ENCODE measurements around the gene TTC9B. TPM values are rescaled to one million over a fixed set of nuclear protein-coding genes. Genes with fewer than 3 reads are reported as not detected.
A peak's percentile ranks its signal among the peaks of the same experiment; 100 is the strongest.

TTC9B gene
- total and polyA plus RNA-seq, 2 of the 13 experiments (the other 11 are each of a cell fraction or from before 2014, with no cell fraction given), result not detected

DNA sequence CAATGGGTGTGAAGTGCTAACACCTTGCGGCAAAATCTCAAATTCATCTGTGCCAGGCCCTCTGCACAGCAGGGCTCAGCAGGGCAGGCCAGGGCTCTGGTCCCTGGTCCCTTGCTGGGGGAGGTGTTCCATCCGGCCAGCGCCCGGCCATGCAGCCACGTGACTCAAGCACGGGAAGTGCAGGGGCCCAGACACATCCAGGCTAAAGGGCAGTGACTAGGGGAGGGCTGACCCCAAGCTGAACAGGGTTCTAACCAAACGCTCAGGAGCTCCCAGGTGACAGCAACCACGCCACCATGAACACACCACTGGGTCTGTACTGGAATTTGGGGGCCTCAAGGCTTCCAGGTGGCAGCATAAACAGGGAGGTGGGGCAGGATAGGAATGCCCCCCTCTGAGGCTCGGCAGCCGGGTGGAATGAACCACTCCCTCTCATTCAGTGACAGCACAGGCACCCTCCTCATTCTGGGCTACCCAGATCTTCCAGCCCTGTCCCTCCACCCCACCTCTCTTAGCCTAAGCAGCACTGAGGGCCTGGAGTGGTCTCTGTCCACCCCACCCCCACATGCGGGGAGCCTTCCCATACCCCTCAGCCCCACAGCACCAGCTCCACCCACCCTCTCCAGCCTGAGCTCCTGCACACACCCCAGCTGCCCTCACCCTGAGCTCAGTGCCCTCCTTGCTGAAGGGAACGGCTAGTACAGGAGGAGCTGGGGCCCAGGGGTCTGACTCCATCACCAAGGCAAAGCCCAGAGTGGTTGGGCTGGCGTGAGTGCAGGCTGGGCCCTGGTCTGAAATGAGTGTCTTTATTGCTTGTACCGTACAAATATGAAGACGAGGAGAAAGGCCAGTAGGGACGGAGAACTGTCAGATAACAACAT is 13.6 kb upstream of the TTC9B start (continued):
- TF ChIP-seq, protein P1, sequence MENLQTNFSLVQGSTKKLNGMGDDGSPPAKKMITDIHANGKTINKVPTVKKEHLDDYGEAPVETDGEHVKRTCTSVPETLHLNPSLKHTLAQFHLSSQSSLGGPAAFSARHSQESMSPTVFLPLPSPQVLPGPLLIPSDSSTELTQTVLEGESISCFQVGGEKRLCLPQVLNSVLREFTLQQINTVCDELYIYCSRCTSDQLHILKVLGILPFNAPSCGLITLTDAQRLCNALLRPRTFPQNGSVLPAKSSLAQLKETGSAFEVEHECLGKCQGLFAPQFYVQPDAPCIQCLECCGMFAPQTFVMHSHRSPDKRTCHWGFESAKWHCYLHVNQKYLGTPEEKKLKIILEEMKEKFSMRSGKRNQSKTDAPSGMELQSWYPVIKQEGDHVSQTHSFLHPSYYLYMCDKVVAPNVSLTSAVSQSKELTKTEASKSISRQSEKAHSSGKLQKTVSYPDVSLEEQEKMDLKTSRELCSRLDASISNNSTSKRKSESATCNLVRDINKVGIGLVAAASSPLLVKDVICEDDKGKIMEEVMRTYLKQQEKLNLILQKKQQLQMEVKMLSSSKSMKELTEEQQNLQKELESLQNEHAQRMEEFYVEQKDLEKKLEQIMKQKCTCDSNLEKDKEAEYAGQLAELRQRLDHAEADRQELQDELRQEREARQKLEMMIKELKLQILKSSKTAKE (CRISPR knock-in tag; IDR thresholded peaks at IDR 0.05; ENCODE audit: borderline replicate concordance), result peak; percentile 68; the same call in 1 of the 2 replicates
- TF ChIP-seq, protein P2, sequence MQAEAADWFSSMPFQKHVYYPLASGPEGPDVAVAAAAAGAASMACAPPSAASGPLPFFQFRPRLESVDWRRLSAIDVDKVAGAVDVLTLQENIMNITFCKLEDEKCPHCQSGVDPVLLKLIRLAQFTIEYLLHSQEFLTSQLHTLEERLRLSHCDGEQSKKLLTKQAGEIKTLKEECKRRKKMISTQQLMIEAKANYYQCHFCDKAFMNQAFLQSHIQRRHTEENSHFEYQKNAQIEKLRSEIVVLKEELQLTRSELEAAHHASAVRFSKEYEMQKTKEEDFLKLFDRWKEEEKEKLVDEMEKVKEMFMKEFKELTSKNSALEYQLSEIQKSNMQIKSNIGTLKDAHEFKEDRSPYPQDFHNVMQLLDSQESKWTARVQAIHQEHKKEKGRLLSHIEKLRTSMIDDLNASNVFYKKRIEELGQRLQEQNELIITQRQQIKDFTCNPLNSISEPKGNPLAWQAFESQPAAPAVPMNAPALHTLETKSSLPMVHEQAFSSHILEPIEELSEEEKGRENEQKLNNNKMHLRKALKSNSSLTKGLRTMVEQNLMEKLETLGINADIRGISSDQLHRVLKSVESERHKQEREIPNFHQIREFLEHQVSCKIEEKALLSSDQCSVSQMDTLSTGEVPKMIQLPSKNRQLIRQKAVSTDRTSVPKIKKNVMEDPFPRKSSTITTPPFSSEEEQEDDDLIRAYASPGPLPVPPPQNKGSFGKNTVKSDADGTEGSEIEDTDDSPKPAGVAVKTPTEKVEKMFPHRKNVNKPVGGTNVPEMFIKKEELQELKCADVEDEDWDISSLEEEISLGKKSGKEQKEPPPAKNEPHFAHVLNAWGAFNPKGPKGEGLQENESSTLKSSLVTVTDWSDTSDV (CRISPR knock-in tag; IDR thresholded peaks at IDR 0.05), result peak; percentile 59
- TF ChIP-seq RELA (CRISPR knock-in tag; IDR thresholded peaks at IDR 0.05), result no peak
- TF ChIP-seq SRSF9 (IDR thresholded peaks at IDR 0.05; ENCODE audit: borderline replicate concordance, insufficient read depth, low read depth, low read length, poor library complexity, severe bottlenecking), result no peak
- peak; percentile 93; the same call in 1 of the 2 replicates for TF ChIP-seq PAX8 (CRISPR knock-in tag; IDR thresholded peaks at IDR 0.05; ENCODE audit: borderline replicate concordance)
- no peak for TF ChIP-seq ZNF563 (CRISPR knock-in tag; IDR thresholded peaks at IDR 0.05)
- peak; percentile 54; the same call in 1 of the 2 replicates for TF ChIP-seq ISL2 (CRISPR knock-in tag; IDR thresholded peaks at IDR 0.05)
- peak; percentile 54 for TF ChIP-seq MIXL1 (CRISPR knock-in tag; IDR thresholded peaks at IDR 0.05)
- TF ChIP-seq HNF4A (CRISPR knock-in tag; IDR thresholded peaks at IDR 0.05), result peak; percentile 88
- TF ChIP-seq, protein P3, sequence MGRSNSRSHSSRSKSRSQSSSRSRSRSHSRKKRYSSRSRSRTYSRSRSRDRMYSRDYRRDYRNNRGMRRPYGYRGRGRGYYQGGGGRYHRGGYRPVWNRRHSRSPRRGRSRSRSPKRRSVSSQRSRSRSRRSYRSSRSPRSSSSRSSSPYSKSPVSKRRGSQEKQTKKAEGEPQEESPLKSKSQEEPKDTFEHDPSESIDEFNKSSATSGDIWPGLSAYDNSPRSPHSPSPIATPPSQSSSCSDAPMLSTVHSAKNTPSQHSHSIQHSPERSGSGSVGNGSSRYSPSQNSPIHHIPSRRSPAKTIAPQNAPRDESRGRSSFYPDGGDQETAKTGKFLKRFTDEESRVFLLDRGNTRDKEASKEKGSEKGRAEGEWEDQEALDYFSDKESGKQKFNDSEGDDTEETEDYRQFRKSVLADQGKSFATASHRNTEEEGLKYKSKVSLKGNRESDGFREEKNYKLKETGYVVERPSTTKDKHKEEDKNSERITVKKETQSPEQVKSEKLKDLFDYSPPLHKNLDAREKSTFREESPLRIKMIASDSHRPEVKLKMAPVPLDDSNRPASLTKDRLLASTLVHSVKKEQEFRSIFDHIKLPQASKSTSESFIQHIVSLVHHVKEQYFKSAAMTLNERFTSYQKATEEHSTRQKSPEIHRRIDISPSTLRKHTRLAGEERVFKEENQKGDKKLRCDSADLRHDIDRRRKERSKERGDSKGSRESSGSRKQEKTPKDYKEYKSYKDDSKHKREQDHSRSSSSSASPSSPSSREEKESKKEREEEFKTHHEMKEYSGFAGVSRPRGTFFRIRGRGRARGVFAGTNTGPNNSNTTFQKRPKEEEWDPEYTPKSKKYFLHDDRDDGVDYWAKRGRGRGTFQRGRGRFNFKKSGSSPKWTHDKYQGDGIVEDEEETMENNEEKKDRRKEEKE (IDR thresholded peaks at IDR 0.05), result no peak
- TF ChIP-seq, protein P4, sequence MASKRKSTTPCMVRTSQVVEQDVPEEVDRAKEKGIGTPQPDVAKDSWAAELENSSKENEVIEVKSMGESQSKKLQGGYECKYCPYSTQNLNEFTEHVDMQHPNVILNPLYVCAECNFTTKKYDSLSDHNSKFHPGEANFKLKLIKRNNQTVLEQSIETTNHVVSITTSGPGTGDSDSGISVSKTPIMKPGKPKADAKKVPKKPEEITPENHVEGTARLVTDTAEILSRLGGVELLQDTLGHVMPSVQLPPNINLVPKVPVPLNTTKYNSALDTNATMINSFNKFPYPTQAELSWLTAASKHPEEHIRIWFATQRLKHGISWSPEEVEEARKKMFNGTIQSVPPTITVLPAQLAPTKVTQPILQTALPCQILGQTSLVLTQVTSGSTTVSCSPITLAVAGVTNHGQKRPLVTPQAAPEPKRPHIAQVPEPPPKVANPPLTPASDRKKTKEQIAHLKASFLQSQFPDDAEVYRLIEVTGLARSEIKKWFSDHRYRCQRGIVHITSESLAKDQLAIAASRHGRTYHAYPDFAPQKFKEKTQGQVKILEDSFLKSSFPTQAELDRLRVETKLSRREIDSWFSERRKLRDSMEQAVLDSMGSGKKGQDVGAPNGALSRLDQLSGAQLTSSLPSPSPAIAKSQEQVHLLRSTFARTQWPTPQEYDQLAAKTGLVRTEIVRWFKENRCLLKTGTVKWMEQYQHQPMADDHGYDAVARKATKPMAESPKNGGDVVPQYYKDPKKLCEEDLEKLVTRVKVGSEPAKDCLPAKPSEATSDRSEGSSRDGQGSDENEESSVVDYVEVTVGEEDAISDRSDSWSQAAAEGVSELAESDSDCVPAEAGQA (IDR thresholded peaks at IDR 0.05; ENCODE audit: low read depth), result peak; percentile 74
- TF ChIP-seq, protein P4 (CRISPR knock-in tag; IDR thresholded peaks at IDR 0.05; ENCODE audit: borderline replicate concordance), result no peak
- TF ChIP-seq TEAD3 (CRISPR knock-in tag; optimal IDR thresholded peaks at IDR 0.05; ENCODE audit: borderline replicate concordance), result peak; percentile 70
